ENCODE measurements around the gene PLD5.

DNA sequence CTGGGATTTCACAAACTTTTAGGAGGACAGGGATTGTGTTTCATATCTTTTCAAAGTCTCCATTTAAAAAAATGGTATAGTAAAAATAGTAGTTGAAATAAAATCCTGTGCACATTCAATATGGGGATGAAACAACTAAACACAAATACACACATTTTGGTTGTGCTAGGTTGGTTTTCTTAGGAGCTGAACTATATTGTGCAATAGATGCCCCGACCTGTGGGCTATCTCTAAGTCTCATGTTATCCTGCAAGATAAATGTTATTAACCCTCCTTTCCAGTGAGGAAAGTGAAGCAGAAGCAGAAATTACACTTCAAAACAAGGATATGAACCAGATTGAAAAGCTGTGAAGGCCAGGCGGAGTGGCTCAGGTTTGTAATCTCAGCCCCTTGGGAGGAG is 1.3 kb upstream of the PLD5 start:
- TF ChIP-seq, protein P1, sequence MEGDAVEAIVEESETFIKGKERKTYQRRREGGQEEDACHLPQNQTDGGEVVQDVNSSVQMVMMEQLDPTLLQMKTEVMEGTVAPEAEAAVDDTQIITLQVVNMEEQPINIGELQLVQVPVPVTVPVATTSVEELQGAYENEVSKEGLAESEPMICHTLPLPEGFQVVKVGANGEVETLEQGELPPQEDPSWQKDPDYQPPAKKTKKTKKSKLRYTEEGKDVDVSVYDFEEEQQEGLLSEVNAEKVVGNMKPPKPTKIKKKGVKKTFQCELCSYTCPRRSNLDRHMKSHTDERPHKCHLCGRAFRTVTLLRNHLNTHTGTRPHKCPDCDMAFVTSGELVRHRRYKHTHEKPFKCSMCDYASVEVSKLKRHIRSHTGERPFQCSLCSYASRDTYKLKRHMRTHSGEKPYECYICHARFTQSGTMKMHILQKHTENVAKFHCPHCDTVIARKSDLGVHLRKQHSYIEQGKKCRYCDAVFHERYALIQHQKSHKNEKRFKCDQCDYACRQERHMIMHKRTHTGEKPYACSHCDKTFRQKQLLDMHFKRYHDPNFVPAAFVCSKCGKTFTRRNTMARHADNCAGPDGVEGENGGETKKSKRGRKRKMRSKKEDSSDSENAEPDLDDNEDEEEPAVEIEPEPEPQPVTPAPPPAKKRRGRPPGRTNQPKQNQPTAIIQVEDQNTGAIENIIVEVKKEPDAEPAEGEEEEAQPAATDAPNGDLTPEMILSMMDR (IDR thresholded peaks at IDR 0.05): no peak
- no peak for TF ChIP-seq POLR2A (IDR thresholded peaks at IDR 0.05)

Measured in testis (tissue), 2 donors.